DMS79 (cell line): ENCODE data around the gene NPHP4.
"Not testable (repeated sequence)": the region's sequence is repeated elsewhere in the genome, so short reads cannot be mapped to it uniquely, and the experiment has no call there.

Experiments
- DNase-seq: peaks from one replicate; lab custom pipeline; 2025; lab: John Stamatoyannopoulos, UW

The NPHP4 gene

GRCh38 chr1:5855196-5855897 is 136.9 kb downstream of the NPHP4 start:
- no peak for DNase-seq

- no peak for DNase-seq
These were observed 137.5 kb downstream of the NPHP4 start for GRCh38 chr1:5854754-5855153.

GRCh38 chr1:5853858-5854257 is 138.4 kb downstream of the NPHP4 start:
- not testable (repeated sequence) for DNase-seq

- no peak for DNase-seq
These were observed 141.7 kb downstream of the NPHP4 start for GRCh38 chr1:5850503-5850902.

GRCh38 chr1:5849550-5849949 is 142.7 kb downstream of the NPHP4 start:
- DNase-seq = no peak

- DNase-seq = no peak
These were observed 145.1 kb downstream of the NPHP4 start for GRCh38 chr1:5847013-5847659.

- DNase-seq = no peak
These were observed 146.8 kb downstream of the NPHP4 start for GRCh38 chr1:5845376-5845775.

- no peak for DNase-seq
These were observed 147.8 kb downstream of the NPHP4 start for GRCh38 chr1:5844442-5844841.

- DNase-seq = no peak
These were observed 148.6 kb downstream of the NPHP4 start for GRCh38 chr1:5843521-5844096.

- no peak for DNase-seq
These were observed 149.5 kb downstream of the NPHP4 start for GRCh38 chr1:5842679-5843078.

GRCh38 chr1:5840551-5841001 is 151.6 kb downstream of the NPHP4 start:
- no peak for DNase-seq

- DNase-seq = no peak
These were observed 152.2 kb downstream of the NPHP4 start for GRCh38 chr1:5839881-5840550.

- no peak for DNase-seq
These were observed 152.9 kb downstream of the NPHP4 start for GRCh38 chr1:5839161-5839880.

- no peak for DNase-seq
These were observed 154.1 kb downstream of the NPHP4 start for GRCh38 chr1:5837976-5838653.

- peak; percentile 29 for DNase-seq
These were observed 155.3 kb downstream of the NPHP4 start for GRCh38 chr1:5836776-5837440.

- DNase-seq = no peak
These were observed 157.1 kb downstream of the NPHP4 start for GRCh38 chr1:5835179-5835562.

GRCh38 chr1:5834477-5835178 is 157.6 kb downstream of the NPHP4 start:
- DNase-seq = no peak

- no peak for DNase-seq
These were observed 158.3 kb downstream of the NPHP4 start for GRCh38 chr1:5833911-5834310.

- no peak for DNase-seq
These were observed 159.0 kb downstream of the NPHP4 start for GRCh38 chr1:5832916-5833895.
